ENCODE data around the gene PIK3AP1. TPM values are rescaled to one million over a fixed set of nuclear protein-coding genes. Genes with fewer than 3 reads are reported as not detected.
"Not testable (repeated sequence)": the region's sequence is repeated elsewhere in the genome, so short reads cannot be mapped to it uniquely, and the experiment has no call there.

PIK3AP1 gene
- total RNA-seq, 6 donors from 2014 or later = 22.0 to 64.8 (median 34.6) TPM

DNA sequence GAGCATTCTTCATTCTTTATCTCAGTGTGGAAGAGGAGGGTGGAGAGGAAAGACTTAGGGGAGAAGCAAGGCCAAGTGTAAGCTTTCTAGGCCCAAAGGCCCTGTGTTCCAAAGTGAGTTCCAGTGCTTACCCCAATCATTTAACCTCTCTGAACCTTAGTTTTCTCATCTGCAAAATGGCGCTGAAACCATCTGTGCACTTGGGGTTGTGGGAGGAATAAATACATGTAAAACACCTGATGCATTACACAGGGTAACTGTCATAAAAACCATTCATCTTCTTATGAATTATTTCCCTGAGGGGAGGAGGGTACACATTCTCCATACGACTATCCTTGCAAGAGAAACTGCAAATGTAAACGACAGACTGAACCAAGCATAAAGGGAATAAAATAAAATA lies 19.0 kb downstream of the PIK3AP1 start:
- Histone ChIP-seq H3K36me3 (no peaks in the 10 kb centered on the region), H3K4me1 (no peaks in the 10 kb centered on the region), H3K27me3 (no peaks in the 10 kb centered on the region), H3K27ac (peak overlapping the region in 1 of 4 donors; percentile 52), H3K9me3 (no peaks in the 10 kb centered on the region), H3K4me3 (no peak overlapping the region)
- WGBS, 2 donors = 68 to 69% methylated on average over 3 of the region's 3 CpGs
- ATAC-seq (ENCODE audit: low FRiP score in 2 of 2) (no peak), DNase-seq (no peak)
- TF ChIP-seq, protein P1, sequence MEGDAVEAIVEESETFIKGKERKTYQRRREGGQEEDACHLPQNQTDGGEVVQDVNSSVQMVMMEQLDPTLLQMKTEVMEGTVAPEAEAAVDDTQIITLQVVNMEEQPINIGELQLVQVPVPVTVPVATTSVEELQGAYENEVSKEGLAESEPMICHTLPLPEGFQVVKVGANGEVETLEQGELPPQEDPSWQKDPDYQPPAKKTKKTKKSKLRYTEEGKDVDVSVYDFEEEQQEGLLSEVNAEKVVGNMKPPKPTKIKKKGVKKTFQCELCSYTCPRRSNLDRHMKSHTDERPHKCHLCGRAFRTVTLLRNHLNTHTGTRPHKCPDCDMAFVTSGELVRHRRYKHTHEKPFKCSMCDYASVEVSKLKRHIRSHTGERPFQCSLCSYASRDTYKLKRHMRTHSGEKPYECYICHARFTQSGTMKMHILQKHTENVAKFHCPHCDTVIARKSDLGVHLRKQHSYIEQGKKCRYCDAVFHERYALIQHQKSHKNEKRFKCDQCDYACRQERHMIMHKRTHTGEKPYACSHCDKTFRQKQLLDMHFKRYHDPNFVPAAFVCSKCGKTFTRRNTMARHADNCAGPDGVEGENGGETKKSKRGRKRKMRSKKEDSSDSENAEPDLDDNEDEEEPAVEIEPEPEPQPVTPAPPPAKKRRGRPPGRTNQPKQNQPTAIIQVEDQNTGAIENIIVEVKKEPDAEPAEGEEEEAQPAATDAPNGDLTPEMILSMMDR (IDR thresholded peaks at IDR 0.05) = no peak
- TF ChIP-seq POLR2AphosphoS5 (IDR thresholded peaks at IDR 0.05) (no peak), POLR2A (IDR thresholded peaks at IDR 0.05) (no peak), EP300 (IDR thresholded peaks at IDR 0.05) (no peak)

DNA sequence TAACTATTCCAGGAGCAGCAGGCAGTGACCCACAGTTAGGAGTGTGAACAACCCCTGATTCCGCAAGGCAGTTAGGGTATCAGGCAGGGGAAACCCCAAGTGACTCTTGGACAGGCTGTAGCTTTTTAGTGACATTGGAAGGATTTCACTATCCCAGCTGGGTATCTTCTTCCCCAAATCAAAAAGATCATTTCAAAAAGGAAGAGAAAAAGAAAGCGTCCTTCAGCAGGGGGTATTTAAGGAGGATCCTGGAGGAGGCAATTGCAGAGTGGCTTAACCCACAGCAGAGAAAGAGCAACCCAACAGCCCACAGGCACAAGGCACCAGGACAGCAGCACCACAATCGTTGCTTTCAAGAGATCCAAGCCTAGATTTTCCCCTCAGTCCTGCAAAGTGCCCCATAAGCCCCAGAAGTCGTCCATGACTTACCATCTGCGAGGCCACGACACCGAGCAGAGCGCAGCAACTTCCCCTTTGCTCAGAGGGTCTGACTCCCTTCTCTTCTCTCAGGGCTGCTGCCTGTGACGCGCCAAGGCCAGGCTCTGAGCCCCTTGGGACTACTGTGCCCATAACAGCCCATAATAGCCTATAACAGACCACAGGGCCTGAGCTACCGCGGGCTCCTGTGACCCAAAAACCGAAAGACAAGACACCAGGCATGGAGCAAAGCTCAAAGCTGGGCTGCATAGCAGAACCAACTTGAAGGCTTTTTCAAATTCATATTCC lies 19.8 kb downstream of the PIK3AP1 start:
- DNase-seq (peak in 1 of 2 donors; percentile 44), ATAC-seq (ENCODE audit: low FRiP score in 2 of 2) (peak; percentile 75 to 79)
- no peaks in the 10 kb centered on the region for H3K27me3 ChIP-seq
- H3K27ac ChIP-seq = peak overlapping the region in 3 of 4 donors; percentile 20 to 60 (median 52)
- no peak overlapping the region for H3K4me3 ChIP-seq
- TF ChIP-seq, protein P1 (IDR thresholded peaks at IDR 0.05) = no peak
- peak in 1 of 4 donors; percentile 9 for TF ChIP-seq POLR2A (IDR thresholded peaks at IDR 0.05)
- TF ChIP-seq POLR2AphosphoS5 (IDR thresholded peaks at IDR 0.05) = no peak
- no peak for TF ChIP-seq EP300 (IDR thresholded peaks at IDR 0.05)
- H3K9me3 ChIP-seq = no peaks in the 10 kb centered on the region
- H3K4me1 ChIP-seq = peaks cover 0 to 3% (median under 1%) of the 10 kb centered on the region in 4 donors
- H3K36me3 ChIP-seq = no peaks in the 10 kb centered on the region
- WGBS, 2 donors = 61 to 81% methylated on average over 8 to 13 of the region's 13 CpGs

DNA sequence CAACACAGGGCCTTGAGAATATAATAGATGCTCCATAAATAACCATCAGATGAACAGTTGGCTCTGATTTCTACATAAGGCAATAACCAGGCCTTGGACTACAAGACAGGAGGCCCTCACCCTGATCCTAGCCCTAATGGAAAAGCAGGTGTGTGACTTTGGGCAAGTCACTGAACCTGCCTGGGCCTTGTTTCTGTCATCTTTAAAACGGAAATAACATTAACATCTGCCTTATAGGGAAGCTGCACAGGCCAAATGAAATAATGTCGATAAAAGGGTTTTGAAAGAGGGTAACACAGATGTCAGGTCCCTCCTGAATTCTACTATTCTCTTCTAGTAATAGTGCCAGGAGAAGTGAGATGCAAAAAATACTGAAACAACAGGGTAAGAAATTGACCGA lies 20.7 kb downstream of the PIK3AP1 start:
- Histone ChIP-seq H3K27ac (no peak overlapping the region), H3K4me1 (peaks cover 0 to 9% (median 5%) of the 10 kb centered on the region in 4 donors), H3K9me3 (no peaks in the 10 kb centered on the region), H3K4me3 (no peak overlapping the region), H3K36me3 (no peaks in the 10 kb centered on the region), H3K27me3 (no peaks in the 10 kb centered on the region)
- TF ChIP-seq, protein P1 (IDR thresholded peaks at IDR 0.05) = no peak
- TF ChIP-seq POLR2A (IDR thresholded peaks at IDR 0.05) = no peak
- no peak for TF ChIP-seq EP300 (IDR thresholded peaks at IDR 0.05)
- 88 to 91% methylated on average over 3 of the region's 3 CpGs for WGBS, 2 donors
- no peak for ATAC-seq (ENCODE audit: low FRiP score in 2 of 2)
- DNase-seq = no peak

DNA sequence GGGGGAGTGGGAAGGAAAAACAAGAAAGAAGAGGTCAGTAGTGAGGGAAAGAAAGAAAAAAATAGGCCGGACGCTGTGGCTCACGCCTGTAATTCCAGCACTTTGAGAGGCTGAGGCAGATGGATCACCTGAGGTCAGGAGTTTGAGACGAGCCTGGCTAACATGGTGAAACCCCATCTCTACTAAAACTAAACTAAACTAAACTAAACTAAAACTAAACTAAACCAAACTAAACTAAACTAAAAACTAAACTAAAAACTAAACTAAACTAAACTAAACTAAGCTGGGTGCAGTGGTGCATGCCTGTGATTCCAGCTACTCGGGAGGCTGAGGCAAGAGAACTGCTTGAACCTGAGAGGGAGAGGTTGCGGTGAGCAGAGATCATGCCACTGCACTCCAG lies 22.0 kb downstream of the PIK3AP1 start:
- not testable (repeated sequence) for ATAC-seq (ENCODE audit: low FRiP score in 2 of 2); H3K9me3 ChIP-seq; H3K27me3 ChIP-seq

DNA sequence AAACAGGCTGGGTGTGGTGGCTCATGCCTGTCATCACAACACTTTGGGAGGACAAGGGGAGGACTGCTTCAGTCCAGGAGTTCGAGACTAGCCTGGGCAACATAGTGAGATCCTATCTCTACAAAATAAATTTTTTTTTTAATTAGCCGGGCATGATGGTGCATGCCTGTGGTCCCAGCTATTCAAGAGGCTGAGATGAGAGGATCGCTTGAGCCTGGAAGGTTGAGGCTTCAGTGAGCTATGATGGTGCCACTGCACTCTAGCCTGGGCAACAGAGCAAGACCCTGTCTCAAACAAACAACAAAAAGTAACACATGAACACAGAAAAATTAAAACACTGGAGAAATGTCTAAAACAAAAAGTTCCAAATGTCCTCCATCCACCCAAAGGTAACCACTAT lies 22.9 kb downstream of the PIK3AP1 start:
- H3K9me3 ChIP-seq = no peaks in the 10 kb centered on the region
- no peaks in the 10 kb centered on the region for H3K27me3 ChIP-seq
- no peaks in the 10 kb centered on the region for H3K36me3 ChIP-seq
- peaks cover 0 to 9% (median 5%) of the 10 kb centered on the region in 4 donors for H3K4me1 ChIP-seq
- TF ChIP-seq EP300 (IDR thresholded peaks at IDR 0.05) (no peak), POLR2AphosphoS5 (IDR thresholded peaks at IDR 0.05) (no peak), POLR2A (IDR thresholded peaks at IDR 0.05) (no peak)
- TF ChIP-seq, protein P1 (IDR thresholded peaks at IDR 0.05) = no peak
- no peak overlapping the region for H3K4me3 ChIP-seq
- DNase-seq = no peak
- 96 to 97% methylated on average over 3 of the region's 3 CpGs for WGBS, 2 donors
- H3K27ac ChIP-seq = no peak overlapping the region
- no peak for ATAC-seq (ENCODE audit: low FRiP score in 2 of 2)

More for the DNA sequence above, 22.0 kb downstream of the PIK3AP1 start:
- not testable (repeated sequence) for H3K27ac ChIP-seq, H3K36me3 ChIP-seq, H3K4me1 ChIP-seq, DNase-seq, H3K4me3 ChIP-seq
- 88 to 91% methylated on average over 6 of the region's 6 CpGs for WGBS, 2 donors

All from upper lobe of left lung (tissue), 6 donors.